ENCODE results near the gene CATSPER1. TPM values are rescaled to one million over a fixed set of nuclear protein-coding genes. Genes with fewer than 3 reads are reported as not detected.

The CATSPER1 gene
- total and polyA plus RNA-seq, 11 donors = 0.12 to 0.91 (median 0.35) TPM; not detected in 8

GRCh38 chr11:66072081-66072480 is 45.8 kb upstream of the CATSPER1 start:
- intact Hi-C loops (cut with DNase I) = loop anchor here in 8 of 10 donors (5.0 to 10.0 kb wide), 5 partner anchors 45 to 63 kb away; no protein-coding TSS in a partner anchor
- Histone ChIP-seq H3K4me1 (peaks cover 0 to 52% (median 38%) of the 10 kb centered on the region in 12 donors), H3K4me3 (peak overlapping the region in 6 of 12 donors; percentile 81 to 95 (median 92)), H3K36me3 (peaks cover 0 to 59% (median 36%) of the 10 kb centered on the region in 9 donors), H3K9me3 (no peaks in the 10 kb centered on the region), H3K27ac (peak overlapping the region in 5 of 12 donors; percentile 92 to 99 (median 93)), H3K27me3 (no peaks in the 10 kb centered on the region)
- no peak for TF ChIP-seq POLR2A (IDR thresholded peaks at IDR 0.05)
- TF ChIP-seq, protein P1, sequence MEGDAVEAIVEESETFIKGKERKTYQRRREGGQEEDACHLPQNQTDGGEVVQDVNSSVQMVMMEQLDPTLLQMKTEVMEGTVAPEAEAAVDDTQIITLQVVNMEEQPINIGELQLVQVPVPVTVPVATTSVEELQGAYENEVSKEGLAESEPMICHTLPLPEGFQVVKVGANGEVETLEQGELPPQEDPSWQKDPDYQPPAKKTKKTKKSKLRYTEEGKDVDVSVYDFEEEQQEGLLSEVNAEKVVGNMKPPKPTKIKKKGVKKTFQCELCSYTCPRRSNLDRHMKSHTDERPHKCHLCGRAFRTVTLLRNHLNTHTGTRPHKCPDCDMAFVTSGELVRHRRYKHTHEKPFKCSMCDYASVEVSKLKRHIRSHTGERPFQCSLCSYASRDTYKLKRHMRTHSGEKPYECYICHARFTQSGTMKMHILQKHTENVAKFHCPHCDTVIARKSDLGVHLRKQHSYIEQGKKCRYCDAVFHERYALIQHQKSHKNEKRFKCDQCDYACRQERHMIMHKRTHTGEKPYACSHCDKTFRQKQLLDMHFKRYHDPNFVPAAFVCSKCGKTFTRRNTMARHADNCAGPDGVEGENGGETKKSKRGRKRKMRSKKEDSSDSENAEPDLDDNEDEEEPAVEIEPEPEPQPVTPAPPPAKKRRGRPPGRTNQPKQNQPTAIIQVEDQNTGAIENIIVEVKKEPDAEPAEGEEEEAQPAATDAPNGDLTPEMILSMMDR (IDR thresholded peaks at IDR 0.05) = no peak
- ATAC-seq = no peak
- WGBS, 4 donors = 90 to 95% (median 93%) methylated on average over 3 of the region's 3 CpGs
- DNase-seq = no peak

GRCh38 chr11:66071381-66071801 is 45.1 kb upstream of the CATSPER1 start:
- WGBS, 4 donors = 22 to 38% (median 27%) methylated on average over 2 of the region's 2 CpGs
- TF ChIP-seq POLR2A (IDR thresholded peaks at IDR 0.05) = no peak
- TF ChIP-seq, protein P1 (IDR thresholded peaks at IDR 0.05) = no peak
- intact Hi-C loops (cut with DNase I) = loop anchor here in 8 of 10 donors (5.0 to 10.0 kb wide), 5 partner anchors 46 to 63 kb away; no protein-coding TSS in a partner anchor
- ATAC-seq = no peak
- no peak for DNase-seq
- peak overlapping the region; percentile 81 to 99 (median 93) for H3K4me3 ChIP-seq
- peaks cover 0 to 65% (median 43%) of the 10 kb centered on the region in 9 donors for H3K36me3 ChIP-seq
- no peaks in the 10 kb centered on the region for H3K27me3 ChIP-seq
- H3K27ac ChIP-seq = peak overlapping the region; percentile 86 to 100 (median 94)
- H3K4me1 ChIP-seq = peaks cover 0 to 56% (median 34%) of the 10 kb centered on the region in 12 donors
- H3K9me3 ChIP-seq = no peaks in the 10 kb centered on the region

DNA sequence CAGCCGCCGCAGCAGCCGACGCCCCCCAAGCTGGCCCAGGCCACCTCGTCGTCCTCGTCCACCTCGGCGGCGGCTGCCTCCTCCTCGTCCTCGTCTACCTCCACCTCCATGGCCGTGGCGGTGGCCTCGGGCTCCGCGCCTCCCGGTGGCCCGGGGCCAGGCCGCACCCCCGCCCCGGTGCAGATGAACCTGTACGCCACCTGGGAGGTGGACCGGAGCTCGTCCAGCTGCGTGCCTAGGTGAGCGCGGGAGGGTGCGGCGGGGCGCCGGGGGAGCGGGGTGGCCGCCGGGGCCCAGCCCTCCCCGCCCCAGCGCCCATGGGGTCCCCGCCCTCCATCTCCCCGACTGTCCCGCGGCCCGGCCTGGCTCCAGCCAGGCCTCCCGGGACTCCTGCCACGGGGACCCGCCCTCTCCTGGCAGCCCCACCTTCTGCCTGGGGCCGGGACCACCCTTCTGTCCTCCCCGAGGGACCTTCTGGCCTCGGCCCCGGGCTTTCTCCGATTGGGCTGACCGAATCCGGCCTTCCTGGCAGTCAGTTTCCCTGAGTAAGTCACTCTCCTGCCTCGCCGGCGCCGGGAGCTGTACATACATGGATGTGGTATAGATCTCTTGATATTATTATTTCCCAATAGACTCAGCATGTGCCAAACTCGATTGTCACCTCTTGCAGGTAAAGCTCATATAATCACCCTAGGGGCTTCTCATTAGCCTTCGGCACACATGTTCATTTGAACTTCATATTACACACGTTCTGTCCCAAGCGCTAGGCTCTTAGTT is 44.5 kb upstream of the CATSPER1 start:
- Histone ChIP-seq H3K9me3 (no peaks in the 10 kb centered on the region), H3K27me3 (no peaks in the 10 kb centered on the region), H3K4me1 (peaks cover 0 to 61% (median 34%) of the 10 kb centered on the region in 12 donors), H3K36me3 (peaks cover 0 to 67% (median 49%) of the 10 kb centered on the region in 9 donors), H3K4me3 (peak overlapping the region; percentile 81 to 99 (median 93)), H3K27ac (peak overlapping the region; percentile 86 to 100 (median 94))
- TF ChIP-seq POLR2A (IDR thresholded peaks at IDR 0.05) = no peak
- TF ChIP-seq, protein P1 (IDR thresholded peaks at IDR 0.05) = no peak
- peak; percentile 20 to 40 (median 30) for ATAC-seq
- DNase-seq = peak; percentile 68 to 82 (median 79)
- 1 to 2% (median 1%) methylated on average over 29 to 60 of the region's 60 CpGs for WGBS, 4 donors
- intact Hi-C loops (cut with DNase I) = loop anchor here in 8 of 10 donors (5.0 to 10.0 kb wide), 5 partner anchors 47 to 64 kb away; no protein-coding TSS in a partner anchor
